Measurements from ENCODE around the gene GPR183.

GPR183 gene

GRCh38 chr13:99307247-99307646, at the start of gene GPR183:
GPR183 (minus strand) TSS chr13:99307399; CDS start chr13:99296145, 11,254 bp downstream.
- Mint-ChIP-seq H3K27ac (peak within 1 kb of the TSS; percentile 99), H3K9me3 (no peaks in the 10 kb centered on the region), H3K27me3 (no peaks in the 10 kb centered on the region), H3K4me1 (ENCODE audit: low read depth) (peaks cover 86% of the 10 kb centered on the region), H3K36me3 (ENCODE audit: low read depth) (peaks cover 81% of the 10 kb centered on the region), H3K4me3 (peak within 1 kb of the TSS; percentile 96)
- DNase-seq = no peak

GRCh38 chr13:99356262-99357091, 49.3 kb upstream of the GPR183 start:
- H3K36me3 Mint-ChIP-seq (ENCODE audit: low read depth) = peaks cover 88% of the 10 kb centered on the region
- H3K4me3 Mint-ChIP-seq = peak overlapping the region; percentile 66
- H3K27me3 Mint-ChIP-seq = no peaks in the 10 kb centered on the region
- H3K9me3 Mint-ChIP-seq = no peaks in the 10 kb centered on the region
- no peak for DNase-seq
- peaks cover 98% of the 10 kb centered on the region for H3K4me1 Mint-ChIP-seq (ENCODE audit: low read depth)
- peak overlapping the region; percentile 99 for H3K27ac Mint-ChIP-seq

GRCh38 chr13:99356012-99356261, 48.7 kb upstream of the GPR183 start:
- Mint-ChIP-seq H3K4me1 (ENCODE audit: low read depth) (peaks cover 99% of the 10 kb centered on the region), H3K36me3 (ENCODE audit: low read depth) (peaks cover 87% of the 10 kb centered on the region)

GRCh38 chr13:99355267-99356011, 48.2 kb upstream of the GPR183 start:
- Mint-ChIP-seq H3K4me1 (ENCODE audit: low read depth) (peaks cover 99% of the 10 kb centered on the region), H3K9me3 (no peaks in the 10 kb centered on the region), H3K4me3 (peak overlapping the region; percentile 66), H3K36me3 (ENCODE audit: low read depth) (peaks cover 87% of the 10 kb centered on the region), H3K27ac (peak overlapping the region; percentile 99), H3K27me3 (no peaks in the 10 kb centered on the region)
- no peak for DNase-seq

More at GRCh38 chr13:99356012-99356261, 48.7 kb upstream of the GPR183 start:
- Mint-ChIP-seq H3K4me3 (peak overlapping the region; percentile 66), H3K9me3 (no peaks in the 10 kb centered on the region), H3K27ac (peak overlapping the region; percentile 99), H3K27me3 (no peaks in the 10 kb centered on the region)
- no peak for DNase-seq

GRCh38 chr13:99354371-99354951, 47.3 kb upstream of the GPR183 start:
- no peaks in the 10 kb centered on the region for H3K27me3 Mint-ChIP-seq
- H3K4me1 Mint-ChIP-seq (ENCODE audit: low read depth) = peaks cover 98% of the 10 kb centered on the region
- DNase-seq = no peak
- peaks cover 87% of the 10 kb centered on the region for H3K36me3 Mint-ChIP-seq (ENCODE audit: low read depth)
- no peaks in the 10 kb centered on the region for H3K9me3 Mint-ChIP-seq
- H3K4me3 Mint-ChIP-seq = peak overlapping the region; percentile 66
- peak overlapping the region; percentile 99 for H3K27ac Mint-ChIP-seq

GRCh38 chr13:99353836-99354235, 46.6 kb upstream of the GPR183 start:
- H3K4me1 Mint-ChIP-seq (ENCODE audit: low read depth) = peaks cover 98% of the 10 kb centered on the region
- DNase-seq = peak; percentile 52
- H3K4me3 Mint-ChIP-seq = peak overlapping the region; percentile 66

GRCh38 chr13:99353246-99353600, 46.0 kb upstream of the GPR183 start:
- Mint-ChIP-seq H3K4me3 (peak overlapping the region; percentile 66), H3K9me3 (no peaks in the 10 kb centered on the region), H3K36me3 (ENCODE audit: low read depth) (peaks cover 89% of the 10 kb centered on the region), H3K27me3 (no peaks in the 10 kb centered on the region), H3K4me1 (ENCODE audit: low read depth) (peaks cover 97% of the 10 kb centered on the region), H3K27ac (peak overlapping the region; percentile 99)
- DNase-seq = no peak

More at GRCh38 chr13:99353836-99354235, 46.6 kb upstream of the GPR183 start:
- Mint-ChIP-seq H3K27me3 (no peaks in the 10 kb centered on the region), H3K9me3 (no peaks in the 10 kb centered on the region), H3K27ac (peak overlapping the region; percentile 99), H3K36me3 (ENCODE audit: low read depth) (peaks cover 87% of the 10 kb centered on the region)

- H3K27ac Mint-ChIP-seq = peak overlapping the region; percentile 99
- H3K4me3 Mint-ChIP-seq = peak overlapping the region; percentile 66
- H3K27me3 Mint-ChIP-seq = no peaks in the 10 kb centered on the region
- peak; percentile 53 for DNase-seq
- H3K4me1 Mint-ChIP-seq (ENCODE audit: low read depth) = peaks cover 97% of the 10 kb centered on the region
- H3K9me3 Mint-ChIP-seq = no peaks in the 10 kb centered on the region
- peaks cover 89% of the 10 kb centered on the region for H3K36me3 Mint-ChIP-seq (ENCODE audit: low read depth)
These were observed 45.4 kb upstream of the GPR183 start for GRCh38 chr13:99352351-99353245.

- no peak for DNase-seq
- no peaks in the 10 kb centered on the region for H3K27me3 Mint-ChIP-seq
- H3K4me1 Mint-ChIP-seq (ENCODE audit: low read depth) = peaks cover 97% of the 10 kb centered on the region
- H3K36me3 Mint-ChIP-seq (ENCODE audit: low read depth) = peaks cover 91% of the 10 kb centered on the region
- H3K27ac Mint-ChIP-seq = peak overlapping the region; percentile 99
- H3K4me3 Mint-ChIP-seq = peak overlapping the region; percentile 66
- H3K9me3 Mint-ChIP-seq = no peaks in the 10 kb centered on the region
These were observed 44.6 kb upstream of the GPR183 start for GRCh38 chr13:99351772-99352171.

- no peak overlapping the region for H3K4me3 Mint-ChIP-seq
- H3K27ac Mint-ChIP-seq = peak overlapping the region; percentile 66
These were observed 43.0 kb upstream of the GPR183 start for GRCh38 chr13:99350191-99350590.

GRCh38 chr13:99347911-99348451, 40.8 kb upstream of the GPR183 start:
- DNase-seq = no peak
- Mint-ChIP-seq H3K27ac (peak overlapping the region; percentile 15), H3K9me3 (no peaks in the 10 kb centered on the region), H3K36me3 (ENCODE audit: low read depth) (peaks cover 96% of the 10 kb centered on the region), H3K4me1 (ENCODE audit: low read depth) (peaks cover 79% of the 10 kb centered on the region), H3K27me3 (no peaks in the 10 kb centered on the region), H3K4me3 (no peak overlapping the region)

More at GRCh38 chr13:99350191-99350590, 43.0 kb upstream of the GPR183 start:
- Mint-ChIP-seq H3K27me3 (no peaks in the 10 kb centered on the region), H3K4me1 (ENCODE audit: low read depth) (peaks cover 91% of the 10 kb centered on the region), H3K9me3 (no peaks in the 10 kb centered on the region), H3K36me3 (ENCODE audit: low read depth) (peaks cover 91% of the 10 kb centered on the region)
- DNase-seq = no peak

GRCh38 chr13:99347335-99347878, 40.2 kb upstream of the GPR183 start:
- peaks cover 95% of the 10 kb centered on the region for H3K36me3 Mint-ChIP-seq (ENCODE audit: low read depth)
- no peak overlapping the region for H3K4me3 Mint-ChIP-seq
- H3K9me3 Mint-ChIP-seq = no peaks in the 10 kb centered on the region
- H3K27ac Mint-ChIP-seq = peak overlapping the region; percentile 15
- DNase-seq = no peak
- H3K27me3 Mint-ChIP-seq = no peaks in the 10 kb centered on the region
- peaks cover 75% of the 10 kb centered on the region for H3K4me1 Mint-ChIP-seq (ENCODE audit: low read depth)

GRCh38 chr13:99346335-99347042, 39.3 kb upstream of the GPR183 start:
- peaks cover 95% of the 10 kb centered on the region for H3K36me3 Mint-ChIP-seq (ENCODE audit: low read depth)
- no peak for DNase-seq
- H3K27ac Mint-ChIP-seq = peak overlapping the region; percentile 58
- H3K4me3 Mint-ChIP-seq = no peak overlapping the region
- no peaks in the 10 kb centered on the region for H3K27me3 Mint-ChIP-seq
- peaks cover 71% of the 10 kb centered on the region for H3K4me1 Mint-ChIP-seq (ENCODE audit: low read depth)
- H3K9me3 Mint-ChIP-seq = no peaks in the 10 kb centered on the region
